K562 (cell line): ENCODE results near the gene CD55. TPM values are rescaled to one million over a fixed set of nuclear protein-coding genes. Genes with fewer than 3 reads are reported as not detected.

ENCODE experiments used
- ATAC-seq: fragments of 200-7000 bp; cut with Tn5 transposase; 3 replicates; pipeline ENCODE4 v1.9.1; 2020; ENCODE audit warnings: moderate library complexity
- BruUV-seq: library from RNA; stranded (reverse); fragments of 400-500 nt; replicated peaks from 2 replicates; lab custom pipeline; 2021; lab: Mats Ljungman, UMichigan
- CTCF ChIA-PET: fragments of 300-600 bp; formaldehyde crosslinking; extraction: SDS; loops from one replicate; lab custom pipeline; 2021; ENCODE audit warnings: low intra/inter-chr PET ratio; lab: Yijun Ruan, JAX
- POLR2A ChIA-PET: fragments of 300-600, 350-650 bp; sonication (Branson Sonifier 250); formaldehyde crosslinking; extraction: SDS; loops from one replicate; lab custom pipeline; 2021; ENCODE audit warnings: antibody characterized with exemption, inconsistent platforms; lab: Yijun Ruan, JAX
- DNase-seq, 4 experiments: peaks; one replicate each; pipeline versions ENCODE4 v3.0.0 to v3.0.0-alpha.2; 2011 to 2018; ENCODE audit warnings: low spot score in 3 of 4, mixed read lengths in 3 of 4; ENCODE audit errors: extremely low read depth in 1 of 4
- FAIRE-seq: peaks from 2 replicates; lab custom pipeline; 2011; peaks lifted over from hg19 to GRCh38; lab: Jason Lieb, UNC
- H2AFZ ChIP-seq: 2 replicates; pipeline ENCODE4 v1.6.0; 2011; ENCODE audit warnings: low read depth, low read length, control low read depth, inconsistent platforms
- H3K27ac ChIP-seq: fragments of 200-600 bp; 3 replicates; pipeline ENCODE4 v1.8.0; 2011; ENCODE audit warnings: low read depth, mild to moderate bottlenecking, control low read depth, inconsistent platforms, low read length, moderate library complexity, mixed read lengths; ENCODE audit errors: extremely low read depth
- H3K27me3 ChIP-seq, 2 experiments: fragments of 300-600 bp in 1 of 2; 2 replicates in 1 of 2; 3 replicates in 1 of 2; pipeline versions ENCODE4 v1.6.0 to v1.8.0; 2011; ENCODE audit warnings: inconsistent platforms in 2 of 2, low read length in 2 of 2, mild to moderate bottlenecking in 1 of 2, mixed read lengths in 1 of 2, moderate library complexity in 1 of 2; ENCODE audit not compliant: control insufficient read depth in 2 of 2, insufficient read depth in 2 of 2
- H3K36me3 ChIP-seq: fragments of 300-600 bp; 3 replicates; pipeline ENCODE4 v1.8.0; 2011; ENCODE audit warnings: mild to moderate bottlenecking, low read length, inconsistent platforms; ENCODE audit not compliant: control insufficient read depth, insufficient read depth
- H3K4me1 ChIP-seq, 2 experiments: fragments of 200-600 bp in 1 of 2; replicated peaks in 1 of 2; 2 replicates in 1 of 2; 3 replicates in 1 of 2; pipeline versions ENCODE4 v1.5.1 to v1.8.0; 2011; ENCODE audit warnings: inconsistent platforms in 2 of 2, low read length in 2 of 2, mild to moderate bottlenecking in 1 of 2, mixed read lengths in 1 of 2, moderate library complexity in 1 of 2; ENCODE audit not compliant: control insufficient read depth in 2 of 2, insufficient read depth in 2 of 2
- H3K4me2 ChIP-seq: 2 replicates; pipeline ENCODE4 v1.6.1; 2011; ENCODE audit warnings: low read length, control low read depth, inconsistent platforms, mixed read lengths; ENCODE audit not compliant: insufficient read depth
- H3K4me3 ChIP-seq: fragments of 200-600 bp; sonication (generic), shearing (Covaris generic); 2 replicates; pipeline ENCODE4 v1.5.1; 2016; ENCODE audit warnings: control low read depth, inconsistent platforms
- H3K79me2 ChIP-seq: fragments of 200-600 bp; 3 replicates; pipeline ENCODE4 v1.8.0; 2011; ENCODE audit warnings: low read length, inconsistent platforms; ENCODE audit not compliant: control insufficient read depth, insufficient read depth
- H3K9ac ChIP-seq, 2 experiments: 2 replicates each; pipeline versions ENCODE4 v1.6.0 to v1.6.1; 2011; ENCODE audit warnings: low read depth in 2 of 2, low read length in 2 of 2, control low read depth in 1 of 2, inconsistent platforms in 1 of 2, mild to moderate bottlenecking in 1 of 2, mixed read lengths in 1 of 2; ENCODE audit not compliant: insufficient read depth in 1 of 2
- H3K9me1 ChIP-seq: one replicate; pipeline ENCODE4 v1.6.0; 2011; ENCODE audit warnings: inconsistent platforms, mild to moderate bottlenecking, low read length, moderate library complexity; ENCODE audit not compliant: control insufficient read depth, insufficient read depth
- H3K9me3 ChIP-seq: replicated peaks from 2 replicates; pipeline ENCODE4 v1.5.1; 2011; ENCODE audit warnings: low read depth, low read length, inconsistent platforms; ENCODE audit not compliant: control insufficient read depth, insufficient read depth
- H4K20me1 ChIP-seq: replicated peaks from 2 replicates; pipeline ENCODE4 v1.6.1; 2011; ENCODE audit warnings: low read length, inconsistent platforms, mixed read lengths; ENCODE audit not compliant: control insufficient read depth, insufficient read depth
- BRD4 ChIP-seq: fragments of 200-600 bp; sonication (generic); IDR thresholded peaks from 2 replicates; pipeline ENCODE4 v1.6.1; 2017; ENCODE audit warnings: inconsistent platforms
- CHCHD3 ChIP-seq: fragments of 250-450 bp; sonication (Bioruptor Pico); IDR thresholded peaks from 2 replicates; pipeline ENCODE4 v2.1.2; 2022; ENCODE audit warnings: mild to moderate bottlenecking
- ELF1 ChIP-seq: fragments of 200-800 bp; sonication (Bioruptor generic); IDR thresholded peaks from 2 replicates; pipeline ENCODE4 v1.6.1; 2016; ENCODE audit warnings: missing genetic modification characterization, missing compliant biosample characterization
- MXI1 ChIP-seq: IDR thresholded peaks from 2 replicates; pipeline ENCODE4 v1.6.1; 2011; ENCODE audit warnings: low read depth, mild to moderate bottlenecking, improper control_type of control experiment, low read length
- NFE2L1 ChIP-seq: fragments of 450-650 bp; IDR thresholded peaks from 2 replicates; pipeline ENCODE4 v1.6.1; 2016; ENCODE audit warnings: missing genetic modification characterization, low read depth, mild to moderate bottlenecking, missing compliant biosample characterization, moderate library complexity, borderline replicate concordance
- NR2C1 ChIP-seq, 2 experiments: fragments of 450-650 bp; IDR thresholded peaks; 2 replicates each; pipeline ENCODE4 v1.6.1; 2017; ENCODE audit warnings: mild to moderate bottlenecking in 2 of 2, antibody characterized with exemption in 1 of 2, inconsistent platforms in 1 of 2, missing compliant biosample characterization in 1 of 2, missing genetic modification characterization in 1 of 2
- POLR3A ChIP-seq: IDR thresholded peaks from 2 replicates; pipeline ENCODE4 v1.6.1; 2011; ENCODE audit warnings: borderline replicate concordance, mild to moderate bottlenecking, moderate library complexity; ENCODE audit not compliant: insufficient read length, insufficient read depth; ENCODE audit errors: extremely low read depth
- PURB ChIP-seq: sonication (generic); formaldehyde crosslinking; IDR thresholded peaks from 2 replicates; pipeline ENCODE4 v1.9.0; 2021; ENCODE audit warnings: low read depth, mild to moderate bottlenecking, missing genetic modification reagents
- RHOXF2B ChIP-seq: fragments of 250-450 bp; sonication (Bioruptor Pico); conservative IDR thresholded peaks from 2 replicates; pipeline ENCODE4 v1.5.1; 2021
- ZBTB17 ChIP-seq: fragments of 450-650 bp; formaldehyde crosslinking; IDR thresholded peaks from 2 replicates; pipeline ENCODE4 v1.4.0; 2020; ENCODE audit warnings: mild to moderate bottlenecking
- ZNF134 ChIP-seq: fragments of 250-450 bp; sonication (Bioruptor Pico); conservative IDR thresholded peaks from 2 replicates; pipeline ENCODE4 v1.4.0; 2020
- ZNF184 ChIP-seq: sonication (generic); formaldehyde crosslinking; IDR thresholded peaks from 2 replicates; pipeline ENCODE4 v1.5.0; 2020; ENCODE audit warnings: missing genetic modification reagents
- ZNF197 ChIP-seq: fragments of 200-800 bp; sonication (Bioruptor generic); IDR thresholded peaks from 2 replicates; pipeline ENCODE4 v1.6.1; 2016; ENCODE audit warnings: low read depth, missing genetic modification characterization, missing compliant biosample characterization
- ZNF23 ChIP-seq: fragments of 250-450 bp; sonication (Bioruptor Pico); IDR thresholded peaks from 2 replicates; pipeline ENCODE4 v1.4.0; 2020; ENCODE audit warnings: mild to moderate bottlenecking
- WGBS: fragments of 100-300 bp; shearing (Covaris generic); methylation state at CpG from one replicate; pipeline ENCODE4 v1.1.6; 2016; ENCODE audit warnings: low coverage, mixed read lengths; ENCODE audit not compliant: insufficient coverage; ENCODE audit errors: missing lambda C conversion rate; 5-methylcytosine and 5-hydroxymethylcytosine counted together
- in situ Hi-C: fragments of 300-500 bp; cut with MboI; formaldehyde crosslinking; loops from 4 replicates; pipeline ENCODE4 v1.15.0; 2018; ENCODE audit warnings: inconsistent platforms, mixed read lengths
- intact Hi-C: fragments of 100-400 bp; cut with micrococcal nuclease; formaldehyde crosslinking; loops from 2 replicates; pipeline ENCODE4 v1.14.2; 2022
- polyA plus RNA-seq, 8 experiments: library from polyadenylated mRNA; depleted of rRNA in 4 of 8; stranded (reverse) in 5 of 8; unstranded in 3 of 8; fragments of >200 nt; fragmentation: Nextera tagmentation in 2 of 8; fragmentation: Illumina TruSeq in 1 of 8; extraction: Ambion mirVana in 2 of 8; extraction: Trizol in 1 of 8; gene quantifications; 2 replicates each; pipeline versions ENCODE4 v1.2.1 to v1.2.3, GENCODE V29; 2011 to 2014; ENCODE audit warnings: inconsistent platforms in 1 of 8, missing spikeins in 1 of 8
- total RNA-seq, 7 experiments: library from RNA; depleted of rRNA in 6 of 7; stranded (reverse); fragments of >200 nt in 6 of 7; fragmentation: Illumina TruSeq in 2 of 7; extraction: Trizol in 2 of 7; gene quantifications; 2 replicates each; pipeline versions ENCODE4 v1.2.1 to v1.2.3, GENCODE V29; 2011 to 2021; ENCODE audit warnings: low replicate concordance in 1 of 7
- TF ChIP-seq, protein P1 (sequence below), 2 experiments: fragments of 450-650 bp; conservative IDR thresholded peaks; 2 replicates each; pipeline ENCODE4 v1.6.1; 2017; ENCODE audit warnings: mild to moderate bottlenecking in 2 of 2, moderate library complexity in 2 of 2
- TF ChIP-seq, protein P2 (sequence below): sonication (generic); formaldehyde crosslinking; IDR thresholded peaks from 2 replicates; pipeline ENCODE4 v1.8.0; 2023; ENCODE audit warnings: missing genetic modification reagents, mild to moderate bottlenecking, borderline replicate concordance

The CD55 gene
- total and polyA plus RNA-seq, 9 of the 15 experiments (the other 6 are each of a cell fraction or from before 2014, with no cell fraction given): 17.7 to 150 (median 97.0) TPM

DNA sequence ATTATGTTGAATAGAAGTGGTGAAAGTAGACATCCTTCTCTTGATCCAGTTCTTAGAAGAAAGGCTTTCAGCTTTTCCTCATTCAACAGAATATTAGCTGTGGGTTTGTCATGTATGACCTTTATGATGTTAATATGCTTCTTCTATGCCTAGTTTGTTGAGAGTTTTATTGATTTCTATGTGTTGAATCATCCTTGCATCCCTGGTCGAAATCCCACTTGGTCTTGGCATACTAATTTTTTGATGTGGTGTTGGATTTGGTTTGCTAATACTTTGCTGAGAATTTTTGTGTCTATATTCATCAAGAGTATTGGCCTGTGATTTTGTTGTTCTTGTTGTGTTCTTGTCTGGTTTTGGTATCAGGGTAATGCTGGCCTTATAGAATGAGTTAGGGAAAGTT lies 20.9 kb downstream of the CD55 start:
- TF ChIP-seq ZNF134 (CRISPR knock-in tag) (no peak), NR2C1 (IDR thresholded peaks at IDR 0.05) (no peak), NR2C1 (tag; IDR thresholded peaks at IDR 0.05) (no peak), POLR3A (no peak), MXI1 (no peak), PURB (no peak), ZNF23 (CRISPR knock-in tag) (no peak), ZBTB17 (no peak), NFE2L1 (tag) (no peak), BRD4 (no peak), ELF1 (tag) (no peak), CHCHD3 (CRISPR knock-in tag) (no peak), RHOXF2B (CRISPR knock-in tag) (no peak), ZNF197 (CRISPR knock-in tag) (no peak), ZNF184 (no peak)
- TF ChIP-seq, protein P1, sequence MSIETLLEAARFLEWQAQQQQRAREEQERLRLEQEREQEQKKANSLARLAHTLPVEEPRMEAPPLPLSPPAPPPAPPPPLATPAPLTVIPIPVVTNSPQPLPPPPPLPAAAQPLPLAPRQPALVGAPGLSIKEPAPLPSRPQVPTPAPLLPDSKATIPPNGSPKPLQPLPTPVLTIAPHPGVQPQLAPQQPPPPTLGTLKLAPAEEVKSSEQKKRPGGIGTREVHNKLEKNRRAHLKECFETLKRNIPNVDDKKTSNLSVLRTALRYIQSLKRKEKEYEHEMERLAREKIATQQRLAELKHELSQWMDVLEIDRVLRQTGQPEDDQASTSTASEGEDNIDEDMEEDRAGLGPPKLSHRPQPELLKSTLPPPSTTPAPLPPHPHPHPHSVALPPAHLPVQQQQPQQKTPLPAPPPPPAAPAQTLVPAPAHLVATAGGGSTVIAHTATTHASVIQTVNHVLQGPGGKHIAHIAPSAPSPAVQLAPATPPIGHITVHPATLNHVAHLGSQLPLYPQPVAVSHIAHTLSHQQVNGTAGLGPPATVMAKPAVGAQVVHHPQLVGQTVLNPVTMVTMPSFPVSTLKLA (conservative IDR thresholded peaks at IDR 0.05): no peak
- TF ChIP-seq, protein P2, sequence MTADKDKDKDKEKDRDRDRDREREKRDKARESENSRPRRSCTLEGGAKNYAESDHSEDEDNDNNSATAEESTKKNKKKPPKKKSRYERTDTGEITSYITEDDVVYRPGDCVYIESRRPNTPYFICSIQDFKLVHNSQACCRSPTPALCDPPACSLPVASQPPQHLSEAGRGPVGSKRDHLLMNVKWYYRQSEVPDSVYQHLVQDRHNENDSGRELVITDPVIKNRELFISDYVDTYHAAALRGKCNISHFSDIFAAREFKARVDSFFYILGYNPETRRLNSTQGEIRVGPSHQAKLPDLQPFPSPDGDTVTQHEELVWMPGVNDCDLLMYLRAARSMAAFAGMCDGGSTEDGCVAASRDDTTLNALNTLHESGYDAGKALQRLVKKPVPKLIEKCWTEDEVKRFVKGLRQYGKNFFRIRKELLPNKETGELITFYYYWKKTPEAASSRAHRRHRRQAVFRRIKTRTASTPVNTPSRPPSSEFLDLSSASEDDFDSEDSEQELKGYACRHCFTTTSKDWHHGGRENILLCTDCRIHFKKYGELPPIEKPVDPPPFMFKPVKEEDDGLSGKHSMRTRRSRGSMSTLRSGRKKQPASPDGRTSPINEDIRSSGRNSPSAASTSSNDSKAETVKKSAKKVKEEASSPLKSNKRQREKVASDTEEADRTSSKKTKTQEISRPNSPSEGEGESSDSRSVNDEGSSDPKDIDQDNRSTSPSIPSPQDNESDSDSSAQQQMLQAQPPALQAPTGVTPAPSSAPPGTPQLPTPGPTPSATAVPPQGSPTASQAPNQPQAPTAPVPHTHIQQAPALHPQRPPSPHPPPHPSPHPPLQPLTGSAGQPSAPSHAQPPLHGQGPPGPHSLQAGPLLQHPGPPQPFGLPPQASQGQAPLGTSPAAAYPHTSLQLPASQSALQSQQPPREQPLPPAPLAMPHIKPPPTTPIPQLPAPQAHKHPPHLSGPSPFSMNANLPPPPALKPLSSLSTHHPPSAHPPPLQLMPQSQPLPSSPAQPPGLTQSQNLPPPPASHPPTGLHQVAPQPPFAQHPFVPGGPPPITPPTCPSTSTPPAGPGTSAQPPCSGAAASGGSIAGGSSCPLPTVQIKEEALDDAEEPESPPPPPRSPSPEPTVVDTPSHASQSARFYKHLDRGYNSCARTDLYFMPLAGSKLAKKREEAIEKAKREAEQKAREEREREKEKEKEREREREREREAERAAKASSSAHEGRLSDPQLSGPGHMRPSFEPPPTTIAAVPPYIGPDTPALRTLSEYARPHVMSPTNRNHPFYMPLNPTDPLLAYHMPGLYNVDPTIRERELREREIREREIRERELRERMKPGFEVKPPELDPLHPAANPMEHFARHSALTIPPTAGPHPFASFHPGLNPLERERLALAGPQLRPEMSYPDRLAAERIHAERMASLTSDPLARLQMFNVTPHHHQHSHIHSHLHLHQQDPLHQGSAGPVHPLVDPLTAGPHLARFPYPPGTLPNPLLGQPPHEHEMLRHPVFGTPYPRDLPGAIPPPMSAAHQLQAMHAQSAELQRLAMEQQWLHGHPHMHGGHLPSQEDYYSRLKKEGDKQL (CRISPR knock-in tag): no peak
- H3K4me3 ChIP-seq: no peak overlapping the region
- no peaks in the 10 kb centered on the region for H3K27me3 ChIP-seq
- H3K4me2 ChIP-seq: no peak overlapping the region
- H3K4me1 ChIP-seq: no peaks in the 10 kb centered on the region
- H3K36me3 ChIP-seq: peaks cover 83% of the 10 kb centered on the region
- no peaks in the 10 kb centered on the region for H3K9me3 ChIP-seq
- no peak overlapping the region for H2AFZ ChIP-seq
- no peaks in the 10 kb centered on the region for H4K20me1 ChIP-seq
- in situ Hi-C loops: no loop called here
- H3K9ac ChIP-seq: no peak overlapping the region
- ChIA-PET POLR2A (interaction anchor here (0.9 to 1.3 kb wide), 3 partner anchors 17 to 54 kb away, joined by 3 to 8 read pairs (median 4); partner anchors contain the start of gene CD55), CTCF (no interaction called here)
- no peak for FAIRE-seq
- no peak for DNase-seq
- ATAC-seq: no peak
- intact Hi-C loops: no loop called here
- 83% methylated on average over 1 of the region's 1 CpG for WGBS
- peaks cover 5% of the 10 kb centered on the region for H3K9me1 ChIP-seq
- H3K27ac ChIP-seq: no peak overlapping the region
- no TSS peak for BruUV-seq
- H3K79me2 ChIP-seq: peaks cover 60% of the 10 kb centered on the region
